Osteoblast (primary cell): ENCODE measurements around the gene NAA10. TPM values are rescaled to one million over a fixed set of nuclear protein-coding genes. Genes with fewer than 3 reads are reported as not detected.

Experiments
- DNase-seq: peaks from one replicate; pipeline ENCODE4 v3.0.0; 2011; ENCODE audit warnings: low spot score, mixed read lengths; ENCODE audit not compliant: insufficient read length; ENCODE audit errors: missing footprints
- H2AFZ ChIP-seq: 2 replicates; pipeline ENCODE4 v1.6.0; 2011; ENCODE audit warnings: mild to moderate bottlenecking, low read length
- H3K27ac ChIP-seq: 2 replicates; pipeline ENCODE4 v1.5.1; 2011; ENCODE audit warnings: mild to moderate bottlenecking, low read depth, low read length, moderate library complexity
- H3K27me3 ChIP-seq: 2 replicates; pipeline ENCODE4 v1.6.0; 2012; ENCODE audit warnings: mild to moderate bottlenecking, control low read depth, inconsistent platforms, low read length, moderate library complexity; ENCODE audit not compliant: insufficient read depth
- H3K36me3 ChIP-seq: 2 replicates; pipeline ENCODE4 v1.5.1; 2011; ENCODE audit warnings: mild to moderate bottlenecking, low read length, control low read depth, moderate library complexity; ENCODE audit not compliant: insufficient read depth
- H3K4me1 ChIP-seq: 2 replicates; pipeline ENCODE4 v1.5.1; 2011; ENCODE audit warnings: mild to moderate bottlenecking, low read length, control low read depth, moderate library complexity; ENCODE audit not compliant: insufficient read depth
- H3K4me2 ChIP-seq: 2 replicates; pipeline ENCODE4 v1.6.0; 2011; ENCODE audit warnings: mild to moderate bottlenecking, low read length; ENCODE audit not compliant: insufficient read depth
- H3K4me3 ChIP-seq: fragments of 200-600 bp; sonication (generic); 3 replicates; pipeline ENCODE4 v1.5.1; 2012; ENCODE audit warnings: mild to moderate bottlenecking, low read length, inconsistent platforms; ENCODE audit not compliant: insufficient read depth
- H3K79me2 ChIP-seq: 2 replicates; pipeline ENCODE4 v1.6.0; 2012; ENCODE audit warnings: mild to moderate bottlenecking, low read length, control low read depth, inconsistent platforms; ENCODE audit not compliant: insufficient read depth
- H3K9me3 ChIP-seq: 2 replicates; pipeline ENCODE4 v1.5.1; 2011; ENCODE audit warnings: low read depth, low read length, control low read depth
- H4K20me1 ChIP-seq: 2 replicates; pipeline ENCODE4 v1.6.0; 2012; ENCODE audit warnings: mild to moderate bottlenecking, low read length, control low read depth; ENCODE audit not compliant: insufficient read depth
- CTCF ChIP-seq: IDR thresholded peaks from 2 replicates; pipeline ENCODE4 v1.5.1; 2011; ENCODE audit warnings: mild to moderate bottlenecking, low read depth, low read length, moderate library complexity; ENCODE audit errors: extremely low read depth
- total RNA-seq: library from RNA; depleted of rRNA; stranded (reverse); fragments of >200 nt; gene quantifications from 2 replicates; pipeline ENCODE4 v1.2.3, GENCODE V29; 2012

NAA10 gene
- total RNA-seq, 1 donor: 43.4 TPM

- TF ChIP-seq CTCF: no peak
Observed at GRCh38 chrX:153960786-153961185, 25.9 kb upstream of the NAA10 start.

GRCh38 chrX:153960077-153960476, 25.2 kb upstream of the NAA10 start:
- no peak for TF ChIP-seq CTCF
- Histone ChIP-seq H3K79me2 (peaks cover 35% of the 10 kb centered on the region), H3K27ac (no peak overlapping the region), H3K9me3 (no peaks in the 10 kb centered on the region), H4K20me1 (peaks cover 33% of the 10 kb centered on the region), H3K4me3 (no peak overlapping the region), H3K4me1 (no peaks in the 10 kb centered on the region), H3K36me3 (peaks cover 53% of the 10 kb centered on the region), H3K27me3 (no peaks in the 10 kb centered on the region), H3K4me2 (no peak overlapping the region), H2AFZ (no peak overlapping the region)
- DNase-seq: no peak

More at GRCh38 chrX:153960786-153961185, 25.9 kb upstream of the NAA10 start:
- H3K4me1 ChIP-seq: no peaks in the 10 kb centered on the region
- peaks cover 51% of the 10 kb centered on the region for H3K36me3 ChIP-seq
- H2AFZ ChIP-seq: no peak overlapping the region
- peaks cover 42% of the 10 kb centered on the region for H3K79me2 ChIP-seq
- no peak for DNase-seq
- H3K27ac ChIP-seq: no peak overlapping the region
- H3K4me2 ChIP-seq: no peak overlapping the region
- H3K9me3 ChIP-seq: no peaks in the 10 kb centered on the region
- H4K20me1 ChIP-seq: peaks cover 40% of the 10 kb centered on the region
- H3K4me3 ChIP-seq: no peak overlapping the region
- no peaks in the 10 kb centered on the region for H3K27me3 ChIP-seq

- Histone ChIP-seq H3K27me3 (no peaks in the 10 kb centered on the region), H3K27ac (no peak overlapping the region), H3K79me2 (peaks cover 31% of the 10 kb centered on the region), H3K4me1 (no peaks in the 10 kb centered on the region), H3K4me3 (no peak overlapping the region), H3K4me2 (no peak overlapping the region), H2AFZ (no peak overlapping the region), H4K20me1 (peaks cover 29% of the 10 kb centered on the region), H3K9me3 (no peaks in the 10 kb centered on the region), H3K36me3 (peaks cover 58% of the 10 kb centered on the region)
- no peak for TF ChIP-seq CTCF
- DNase-seq: no peak
Observed at GRCh38 chrX:153959649-153960048, 24.8 kb upstream of the NAA10 start.

GRCh38 chrX:153958605-153959004, 23.8 kb upstream of the NAA10 start:
- H3K4me3 ChIP-seq: no peak overlapping the region
- no peaks in the 10 kb centered on the region for H3K9me3 ChIP-seq
- peaks cover 21% of the 10 kb centered on the region for H3K79me2 ChIP-seq
- DNase-seq: no peak
- no peak overlapping the region for H3K27ac ChIP-seq
- H3K27me3 ChIP-seq: no peaks in the 10 kb centered on the region
- peaks cover 19% of the 10 kb centered on the region for H4K20me1 ChIP-seq
- H3K4me2 ChIP-seq: no peak overlapping the region
- no peaks in the 10 kb centered on the region for H3K4me1 ChIP-seq
- peaks cover 68% of the 10 kb centered on the region for H3K36me3 ChIP-seq
- TF ChIP-seq CTCF: no peak
- no peak overlapping the region for H2AFZ ChIP-seq
